Activated CD4-positive, alpha-beta T cell treated with anti-CD3 and anti-CD28 coated beads, Interleukin-2, amount 10 ng/mL, durations not matched to agents 7 days and 5 days (primary cell): Measurements from ENCODE around the gene NEDD4L. TPM values are rescaled to one million over a fixed set of nuclear protein-coding genes. Genes with fewer than 3 reads are reported as not detected.

Experiments
- CTCF ChIA-PET: fragments of 350-600 bp; sonication (Branson Sonifier 250); formaldehyde crosslinking; loops from one replicate; lab custom pipeline; 2021; ENCODE audit warnings: antibody characterized with exemption; lab: Charles Lee
- POLR2A ChIA-PET: fragments of 350-600 bp; sonication (Branson Sonifier 250); formaldehyde crosslinking; loops from one replicate; lab custom pipeline; 2021; ENCODE audit warnings: antibody characterized with exemption; lab: Charles Lee
- DNase-seq: peaks from one replicate; pipeline ENCODE4 v3.0.0-alpha.2; 2020
- H3K27ac Mint-ChIP-seq: one replicate; pipeline ENCODE4 v1.8.0; 2021; ENCODE audit warnings: mild to moderate bottlenecking, moderate library complexity, mixed read lengths
- H3K27me3 Mint-ChIP-seq: one replicate; pipeline ENCODE4 v1.8.0; 2021; ENCODE audit warnings: mixed read lengths
- H3K36me3 Mint-ChIP-seq: one replicate; pipeline ENCODE4 v1.8.0; 2021; ENCODE audit warnings: low read depth, mixed read lengths
- H3K4me1 Mint-ChIP-seq: one replicate; pipeline ENCODE4 v1.8.0; 2021; ENCODE audit warnings: mixed read lengths
- H3K4me3 Mint-ChIP-seq: one replicate; pipeline ENCODE4 v1.8.0; 2021; ENCODE audit warnings: mild to moderate bottlenecking, moderate library complexity, mixed read lengths
- H3K9me3 Mint-ChIP-seq: one replicate; pipeline ENCODE4 v1.8.0; 2021; ENCODE audit warnings: mixed read lengths
- total RNA-seq, 2 experiments: library from RNA; stranded (reverse); gene quantifications; one replicate each; pipeline ENCODE4 v1.2.3, GENCODE V29; 2021

The NEDD4L gene
- total RNA-seq, 2 experiments from 2014 or later, result 5.6 to 8.1 TPM

DNA sequence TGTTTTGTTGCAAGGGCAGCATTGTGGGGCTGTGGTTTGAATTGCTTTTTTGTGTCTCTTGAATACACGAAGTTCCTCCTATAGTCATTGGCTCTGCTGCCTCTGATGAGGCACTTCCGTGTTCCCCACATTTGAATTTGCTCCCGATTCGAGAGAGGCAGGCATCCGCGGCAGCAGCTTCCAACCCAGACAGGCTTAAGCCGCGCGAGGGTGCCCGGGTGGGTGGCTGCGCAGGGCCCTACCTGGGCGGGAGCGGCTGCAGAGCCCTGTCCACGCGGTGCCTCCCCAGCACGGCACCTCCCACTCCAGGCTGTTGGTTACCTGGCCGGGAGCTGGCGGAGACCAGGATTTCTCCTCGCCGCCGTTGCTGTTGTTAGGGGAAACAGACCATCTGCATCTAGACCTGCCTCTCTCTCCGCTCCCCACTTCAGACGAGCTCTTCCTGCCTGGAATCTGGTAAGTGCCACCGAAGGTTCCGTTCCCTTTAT, 151.3 kb downstream of the NEDD4L start:
- Mint-ChIP-seq H3K27me3 (peaks cover 21% of the 10 kb centered on the region), H3K27ac (no peak overlapping the region), H3K4me1 (peaks cover 16% of the 10 kb centered on the region), H3K9me3 (no peaks in the 10 kb centered on the region), H3K4me3 (peak overlapping the region; percentile 65), H3K36me3 (no peaks in the 10 kb centered on the region)
- POLR2A ChIA-PET, result no interaction called here
- CTCF ChIA-PET, result no interaction called here
- peak; percentile 13 for DNase-seq

- peak overlapping the region; percentile 65 for H3K4me3 Mint-ChIP-seq
- peaks cover 21% of the 10 kb centered on the region for H3K27me3 Mint-ChIP-seq
- no peaks in the 10 kb centered on the region for H3K36me3 Mint-ChIP-seq
- POLR2A ChIA-PET, result no interaction called here
- H3K9me3 Mint-ChIP-seq, result no peaks in the 10 kb centered on the region
- CTCF ChIA-PET, result no interaction called here
- DNase-seq, result no peak
- no peak overlapping the region for H3K27ac Mint-ChIP-seq
- peaks cover 16% of the 10 kb centered on the region for H3K4me1 Mint-ChIP-seq
These were observed 152.1 kb downstream of the NEDD4L start for GRCh38 chr18:58196164-58196563.

- no peak overlapping the region for H3K4me3 Mint-ChIP-seq
- no peaks in the 10 kb centered on the region for H3K36me3 Mint-ChIP-seq
- ChIA-PET POLR2A (no interaction called here), CTCF (no interaction called here)
- no peak overlapping the region for H3K27ac Mint-ChIP-seq
- H3K9me3 Mint-ChIP-seq, result no peaks in the 10 kb centered on the region
- no peak for DNase-seq
- peaks cover 16% of the 10 kb centered on the region for H3K4me1 Mint-ChIP-seq
- H3K27me3 Mint-ChIP-seq, result peaks cover 19% of the 10 kb centered on the region
These were observed 153.2 kb downstream of the NEDD4L start for GRCh38 chr18:58196881-58197872.

DNA sequence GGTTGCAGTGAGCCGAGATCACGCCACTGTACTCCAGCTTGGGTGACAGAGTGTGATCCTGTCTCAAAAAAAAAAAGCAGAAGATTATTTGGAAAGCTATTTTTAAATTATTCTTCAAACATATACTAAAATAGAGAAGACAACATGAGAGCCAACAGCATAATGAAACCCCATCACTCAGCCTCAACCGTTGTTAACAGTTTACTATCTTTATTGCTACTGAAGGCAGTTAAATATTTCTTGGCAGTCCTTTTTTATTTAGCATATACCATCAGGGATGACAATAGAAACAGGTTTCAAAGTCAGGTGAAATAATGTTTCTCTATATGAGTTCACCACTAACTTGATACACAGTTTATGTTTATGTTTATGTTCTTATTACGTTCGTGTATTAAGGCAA, 157.2 kb downstream of the NEDD4L start:
- H3K27me3 Mint-ChIP-seq, result peaks cover 6% of the 10 kb centered on the region
- H3K27ac Mint-ChIP-seq, result no peak overlapping the region
- ChIA-PET CTCF (no interaction called here), POLR2A (no interaction called here)
- no peaks in the 10 kb centered on the region for H3K36me3 Mint-ChIP-seq
- H3K4me3 Mint-ChIP-seq, result no peak overlapping the region
- peaks cover 1% of the 10 kb centered on the region for H3K4me1 Mint-ChIP-seq
- H3K9me3 Mint-ChIP-seq, result no peaks in the 10 kb centered on the region
- no peak for DNase-seq

DNA sequence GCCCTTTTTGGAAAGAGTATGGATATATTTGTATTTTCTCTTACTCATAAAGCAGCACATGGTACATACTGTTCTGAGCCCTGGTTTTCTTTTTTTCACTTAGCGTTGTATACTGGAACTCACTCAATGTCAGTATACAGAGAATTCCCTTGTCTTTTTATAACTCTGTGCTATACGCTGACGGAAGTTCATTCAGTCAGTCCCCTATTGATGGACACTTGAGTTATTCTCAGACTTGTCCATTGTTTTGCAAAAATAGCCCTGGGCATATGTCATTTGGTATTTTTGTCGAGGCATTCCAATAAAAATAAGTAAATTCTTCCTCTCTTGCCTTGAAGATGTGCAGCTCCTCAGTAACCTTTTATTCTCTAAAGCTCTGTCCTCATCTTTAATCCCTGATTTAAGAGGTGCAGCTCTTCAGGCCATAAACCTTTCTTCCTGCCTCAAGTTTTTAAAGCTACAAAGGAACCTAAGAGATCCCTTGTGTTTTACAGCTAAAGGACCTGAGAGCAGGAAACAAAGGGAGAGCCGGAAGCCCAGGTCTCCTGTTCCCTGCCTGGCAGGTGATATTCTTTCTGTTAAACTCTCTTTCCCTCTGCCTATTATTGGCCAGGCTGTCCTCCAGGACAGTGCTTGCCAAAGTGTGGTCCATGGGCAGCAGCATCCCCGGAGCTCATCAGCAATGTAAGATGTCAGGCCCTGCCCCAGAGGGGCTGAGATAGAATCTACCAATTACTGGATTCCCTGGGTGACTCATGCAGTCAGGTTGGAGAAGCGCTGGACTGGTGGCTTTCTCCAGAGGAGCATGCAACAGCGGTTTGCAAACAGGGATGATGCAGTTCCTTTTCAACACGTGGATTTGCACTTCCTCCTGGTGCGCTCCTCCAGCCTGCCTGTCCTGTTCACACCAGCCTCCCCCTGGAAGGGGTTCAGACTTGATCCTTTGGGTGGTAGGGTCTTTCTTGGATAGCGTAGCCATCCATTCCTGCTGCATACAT, 158.0 kb downstream of the NEDD4L start:
- H3K9me3 Mint-ChIP-seq, result no peaks in the 10 kb centered on the region
- ChIA-PET CTCF (interaction anchor here (0.6 kb wide), 1 partner anchor 10 kb away, joined by 3 read pairs; no protein-coding TSS in a partner anchor), POLR2A (no interaction called here)
- DNase-seq, result no peak
- no peak overlapping the region for H3K27ac Mint-ChIP-seq
- peaks cover 4% of the 10 kb centered on the region for H3K27me3 Mint-ChIP-seq
- no peaks in the 10 kb centered on the region for H3K36me3 Mint-ChIP-seq
- no peak overlapping the region for H3K4me3 Mint-ChIP-seq
- H3K4me1 Mint-ChIP-seq, result no peaks in the 10 kb centered on the region

DNA sequence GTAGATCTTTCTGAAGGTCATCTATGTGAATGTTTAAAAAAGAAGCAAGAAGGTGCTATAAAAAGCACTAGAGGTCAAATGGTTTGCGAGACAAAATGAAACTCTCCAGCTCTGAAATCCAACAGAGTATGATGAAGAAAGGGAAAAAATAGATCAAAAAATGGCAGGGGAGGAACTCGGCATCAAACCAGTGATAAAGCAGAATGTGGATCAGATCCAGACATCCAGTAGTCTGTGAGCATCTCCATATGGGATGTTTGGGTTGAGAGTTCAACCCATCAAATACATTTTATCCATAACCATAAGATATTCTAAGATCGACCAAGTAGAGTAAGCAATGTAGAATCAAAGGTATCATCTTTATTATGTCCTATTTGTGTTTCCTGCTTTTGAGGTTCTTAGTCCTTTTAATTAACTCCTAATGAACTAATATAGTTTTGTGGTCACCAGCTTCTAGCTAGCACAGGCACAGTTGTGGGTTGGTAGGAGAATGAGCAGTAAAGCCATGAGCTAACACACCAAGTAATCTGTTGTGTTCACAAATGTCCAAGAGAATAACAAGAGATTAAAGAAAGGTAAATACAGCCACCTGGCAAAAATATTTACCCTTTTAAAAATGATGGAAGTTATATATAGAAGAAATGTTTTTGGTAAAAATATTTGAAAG, 160.9 kb downstream of the NEDD4L start:
- Mint-ChIP-seq H3K27me3 (peaks cover 4% of the 10 kb centered on the region), H3K9me3 (no peaks in the 10 kb centered on the region), H3K36me3 (no peaks in the 10 kb centered on the region), H3K27ac (no peak overlapping the region), H3K4me3 (no peak overlapping the region), H3K4me1 (peaks cover 3% of the 10 kb centered on the region)
- POLR2A ChIA-PET, result no interaction called here
- DNase-seq, result no peak
- CTCF ChIA-PET, result no interaction called here

DNA sequence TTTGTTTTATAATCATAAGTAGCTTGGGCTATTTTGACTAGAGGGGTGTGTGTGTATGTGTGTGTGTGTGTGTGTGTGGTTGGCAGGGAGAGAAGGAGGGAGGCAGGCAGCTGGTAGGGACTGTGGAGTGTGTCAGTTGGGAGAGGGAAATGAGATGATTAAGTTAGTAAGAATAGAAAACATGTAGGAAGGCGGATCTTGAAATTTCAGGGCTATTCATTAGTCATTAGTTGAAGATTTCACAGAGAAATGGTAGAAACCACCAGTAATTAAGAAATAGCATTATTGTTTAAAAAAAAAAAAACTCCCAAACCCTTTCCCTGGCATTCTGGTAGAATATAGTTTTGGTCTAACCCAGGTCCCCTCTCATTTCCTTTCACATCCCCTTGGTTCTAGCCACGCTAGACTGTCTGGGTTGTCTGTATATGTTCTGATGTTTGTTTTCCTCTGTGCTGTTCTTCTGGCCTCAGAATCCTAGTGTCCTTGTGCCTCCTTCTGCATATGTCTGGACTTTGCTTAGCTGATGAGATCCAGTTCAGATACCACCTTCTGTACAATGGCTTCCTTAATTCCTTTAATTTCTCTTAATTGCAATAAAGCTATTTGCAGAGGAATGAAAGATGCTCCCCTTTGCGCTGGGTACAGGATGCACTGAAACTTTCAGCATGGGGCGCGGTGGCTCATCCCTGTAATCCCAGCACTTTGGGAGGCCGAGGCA, 161.6 kb downstream of the NEDD4L start:
- Mint-ChIP-seq H3K27ac (no peak overlapping the region), H3K4me3 (no peak overlapping the region), H3K9me3 (no peaks in the 10 kb centered on the region), H3K4me1 (peaks cover 3% of the 10 kb centered on the region), H3K36me3 (no peaks in the 10 kb centered on the region), H3K27me3 (peaks cover 7% of the 10 kb centered on the region)
- ChIA-PET POLR2A (no interaction called here), CTCF (no interaction called here)
- no peak for DNase-seq

DNA sequence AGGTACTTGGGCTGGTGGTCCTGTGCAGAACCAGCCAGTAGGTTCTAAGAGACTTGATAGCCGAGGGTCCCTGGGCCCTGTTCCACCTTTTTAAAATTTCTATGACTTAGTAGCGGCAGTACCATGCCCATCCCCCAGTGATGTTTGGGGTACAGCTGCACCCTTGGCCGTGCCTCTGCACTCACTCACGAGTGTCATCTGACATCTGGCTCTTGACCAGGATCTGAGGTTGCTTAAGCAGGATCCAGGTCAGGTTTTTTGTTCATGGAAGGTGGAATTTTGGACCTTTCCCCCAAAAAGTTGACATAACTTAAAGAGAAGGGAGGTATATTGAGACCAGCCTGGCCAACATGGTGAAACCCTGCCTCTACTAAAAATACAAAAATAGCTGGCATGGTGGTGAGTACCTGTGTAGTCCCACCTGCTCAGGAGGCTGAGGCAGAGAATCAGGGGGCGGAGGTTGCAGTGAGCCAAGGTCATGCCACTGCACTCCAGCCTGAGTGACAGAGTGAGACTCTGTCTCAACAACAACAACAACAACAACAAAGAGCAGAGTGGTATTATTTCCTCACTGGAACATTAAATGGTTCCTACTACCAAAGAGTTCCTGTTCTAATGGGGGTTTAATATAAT, 163.6 kb downstream of the NEDD4L start:
- Mint-ChIP-seq H3K27ac (no peak overlapping the region), H3K4me3 (no peak overlapping the region), H3K9me3 (no peaks in the 10 kb centered on the region), H3K36me3 (no peaks in the 10 kb centered on the region), H3K4me1 (peaks cover 3% of the 10 kb centered on the region), H3K27me3 (peaks cover 10% of the 10 kb centered on the region)
- DNase-seq, result no peak
- ChIA-PET CTCF (interaction anchor here (1.0 kb wide), 1 partner anchor 43 kb away, joined by 5 read pairs; no protein-coding TSS in a partner anchor), POLR2A (no interaction called here)

DNA sequence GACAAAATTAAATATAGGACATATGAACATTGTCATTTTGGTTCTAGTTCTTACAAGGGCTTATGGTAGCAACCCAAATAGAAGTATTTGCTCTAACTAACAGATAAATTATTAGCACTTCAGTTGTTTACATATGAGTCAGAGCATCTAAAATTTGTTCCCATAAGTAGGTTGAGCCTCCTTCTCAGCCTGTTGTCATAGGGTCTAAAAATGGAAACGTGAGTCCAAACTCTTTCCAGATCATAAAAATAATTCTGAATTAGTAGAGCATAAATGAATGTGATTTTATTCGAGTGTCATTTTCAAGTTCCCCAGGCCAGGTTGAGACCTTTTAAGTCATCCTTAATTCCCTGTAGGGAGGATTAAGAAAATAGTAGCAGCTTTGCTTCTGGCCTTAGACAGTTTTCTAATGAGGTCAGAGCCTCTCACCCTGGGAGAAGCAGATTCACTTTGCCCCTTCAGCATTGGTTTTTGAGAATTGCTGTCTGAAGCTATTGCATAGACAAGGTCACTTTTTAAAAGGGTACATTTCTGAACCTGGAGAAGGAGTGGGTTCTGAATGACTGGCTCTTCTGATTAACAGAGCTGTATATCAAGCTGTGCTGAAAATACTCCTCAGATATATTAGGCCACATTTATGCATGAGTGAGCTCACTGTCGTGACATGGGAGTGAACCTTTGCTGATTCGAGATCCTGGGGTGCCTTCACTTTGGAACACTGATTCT, 164.3 kb downstream of the NEDD4L start:
- no peak for DNase-seq
- peaks cover 10% of the 10 kb centered on the region for H3K27me3 Mint-ChIP-seq
- no peaks in the 10 kb centered on the region for H3K36me3 Mint-ChIP-seq
- no peak overlapping the region for H3K4me3 Mint-ChIP-seq
- H3K9me3 Mint-ChIP-seq, result no peaks in the 10 kb centered on the region
- POLR2A ChIA-PET, result no interaction called here
- H3K4me1 Mint-ChIP-seq, result peaks cover 8% of the 10 kb centered on the region
- CTCF ChIA-PET, result interaction anchor here (0.8 kb wide), 1 partner anchor 9 kb away, joined by 3 read pairs; no protein-coding TSS in a partner anchor
- no peak overlapping the region for H3K27ac Mint-ChIP-seq

- no peak for DNase-seq
- no peak overlapping the region for H3K4me3 Mint-ChIP-seq
- CTCF ChIA-PET, result no interaction called here
- POLR2A ChIA-PET, result no interaction called here
- no peaks in the 10 kb centered on the region for H3K9me3 Mint-ChIP-seq
- H3K27ac Mint-ChIP-seq, result no peak overlapping the region
- H3K27me3 Mint-ChIP-seq, result peaks cover 10% of the 10 kb centered on the region
- H3K36me3 Mint-ChIP-seq, result no peaks in the 10 kb centered on the region
- H3K4me1 Mint-ChIP-seq, result peaks cover 17% of the 10 kb centered on the region
These were observed 165.3 kb downstream of the NEDD4L start for GRCh38 chr18:58209326-58209725.

DNA sequence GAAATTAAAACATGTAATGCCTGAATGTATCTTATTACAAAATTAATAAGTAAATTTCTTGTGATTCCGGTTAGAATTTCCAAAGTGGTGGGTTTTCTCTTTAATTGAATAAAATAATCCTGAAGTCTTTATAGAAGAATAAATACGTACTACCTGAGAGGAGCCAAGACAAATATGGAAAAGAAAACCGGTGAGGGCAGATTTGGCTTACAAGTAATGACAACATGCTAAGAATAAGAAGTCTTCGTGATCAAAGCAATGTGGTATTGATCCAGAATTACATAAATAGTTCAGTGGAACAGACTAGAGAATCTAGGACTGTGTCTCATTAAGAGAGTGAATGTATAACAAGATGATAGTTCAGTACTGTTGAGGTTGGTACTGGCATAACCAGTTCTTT, 167.5 kb downstream of the NEDD4L start:
- no peak overlapping the region for H3K4me3 Mint-ChIP-seq
- no peak overlapping the region for H3K27ac Mint-ChIP-seq
- ChIA-PET CTCF (no interaction called here), POLR2A (no interaction called here)
- no peaks in the 10 kb centered on the region for H3K9me3 Mint-ChIP-seq
- no peaks in the 10 kb centered on the region for H3K36me3 Mint-ChIP-seq
- peaks cover 18% of the 10 kb centered on the region for H3K4me1 Mint-ChIP-seq
- peaks cover 12% of the 10 kb centered on the region for H3K27me3 Mint-ChIP-seq
- DNase-seq, result no peak
